SU-DHL-6 (cell line): ENCODE measurements around the gene RPL9.
"Not testable (repeated sequence)": the region's sequence is repeated elsewhere in the genome, so short reads cannot be mapped to it uniquely, and the experiment has no call there.

Experiments used
- CTCF ChIP-seq: fragments of 200-600 bp; sonication (generic); IDR thresholded peaks from one replicate; pipeline ENCODE4 v1.5.1; 2017; ENCODE audit warnings: antibody characterized with exemption, mild to moderate bottlenecking, low read length, moderate library complexity; ENCODE audit not compliant: insufficient read depth, poor library complexity, severe bottlenecking
- EZH2phosphoT487 ChIP-seq: fragments of 200-600 bp; sonication (generic), shearing (Covaris generic); conservative IDR thresholded peaks from 2 replicates; pipeline ENCODE4 v1.6.1; 2018; ENCODE audit warnings: mild to moderate bottlenecking, antibody characterized with exemption, low read length, moderate library complexity, mixed read lengths

DNA sequence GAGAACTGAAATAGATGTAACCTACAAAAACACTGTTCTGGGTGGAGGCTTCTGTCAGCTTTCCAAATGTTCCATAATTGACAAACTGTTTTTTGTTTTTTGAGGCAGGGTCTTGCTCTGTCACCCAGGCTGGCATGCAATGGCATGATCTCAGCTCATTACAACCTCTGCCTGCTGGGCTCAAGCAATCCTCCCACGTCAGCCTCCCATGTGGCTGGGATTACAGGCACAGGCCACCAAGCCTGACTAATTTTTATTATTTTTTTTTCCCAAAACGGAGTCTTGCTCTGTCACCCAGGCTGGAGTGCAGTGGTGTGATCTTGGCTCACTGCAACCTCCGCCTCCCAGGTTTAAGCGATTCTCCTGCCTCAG is 43.9 kb upstream of the RPL9 start:
- not testable (repeated sequence) for TF ChIP-seq CTCF, EZH2phosphoT487
